ENCODE data around the gene KIF5B.

The KIF5B gene

DNA sequence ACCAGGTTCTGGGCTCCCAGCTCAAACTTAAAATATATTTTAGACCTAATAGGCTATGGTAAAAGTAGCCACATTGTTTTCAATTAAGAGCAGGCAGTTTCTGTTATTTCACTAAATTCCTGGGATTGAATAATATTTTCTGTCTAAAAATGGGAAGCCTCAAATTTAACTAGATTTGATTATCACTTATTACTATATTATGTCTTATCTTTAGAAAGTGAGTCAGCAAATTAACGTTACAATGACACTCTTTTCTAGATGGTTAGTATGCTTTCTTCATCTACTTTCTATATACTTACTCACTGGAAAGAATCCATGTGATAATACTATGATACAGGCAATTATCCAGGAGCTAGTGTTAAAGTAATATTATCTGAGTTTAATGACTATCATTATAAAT, 27.5 kb downstream of the KIF5B start:
- no peak for DNase-seq (ENCODE audit: low read depth in 2 of 2)
- no peak overlapping the region for H3K4me3 ChIP-seq (replicated peaks in 1 of 2; ENCODE audit: low read depth in 2 of 2, low read length in 2 of 2)
- TF ChIP-seq, protein P1, sequence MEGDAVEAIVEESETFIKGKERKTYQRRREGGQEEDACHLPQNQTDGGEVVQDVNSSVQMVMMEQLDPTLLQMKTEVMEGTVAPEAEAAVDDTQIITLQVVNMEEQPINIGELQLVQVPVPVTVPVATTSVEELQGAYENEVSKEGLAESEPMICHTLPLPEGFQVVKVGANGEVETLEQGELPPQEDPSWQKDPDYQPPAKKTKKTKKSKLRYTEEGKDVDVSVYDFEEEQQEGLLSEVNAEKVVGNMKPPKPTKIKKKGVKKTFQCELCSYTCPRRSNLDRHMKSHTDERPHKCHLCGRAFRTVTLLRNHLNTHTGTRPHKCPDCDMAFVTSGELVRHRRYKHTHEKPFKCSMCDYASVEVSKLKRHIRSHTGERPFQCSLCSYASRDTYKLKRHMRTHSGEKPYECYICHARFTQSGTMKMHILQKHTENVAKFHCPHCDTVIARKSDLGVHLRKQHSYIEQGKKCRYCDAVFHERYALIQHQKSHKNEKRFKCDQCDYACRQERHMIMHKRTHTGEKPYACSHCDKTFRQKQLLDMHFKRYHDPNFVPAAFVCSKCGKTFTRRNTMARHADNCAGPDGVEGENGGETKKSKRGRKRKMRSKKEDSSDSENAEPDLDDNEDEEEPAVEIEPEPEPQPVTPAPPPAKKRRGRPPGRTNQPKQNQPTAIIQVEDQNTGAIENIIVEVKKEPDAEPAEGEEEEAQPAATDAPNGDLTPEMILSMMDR (IDR thresholded peaks at IDR 0.05; ENCODE audit: low read depth, low read length) = no peak

- TF ChIP-seq, protein P1 (IDR thresholded peaks at IDR 0.05; ENCODE audit: low read depth, low read length) = no peak
- no peak for DNase-seq (ENCODE audit: low read depth in 2 of 2)
- H3K4me3 ChIP-seq (replicated peaks in 1 of 2; ENCODE audit: low read depth in 2 of 2, low read length in 2 of 2) = no peak overlapping the region
Observed at GRCh38 chr10:32023264-32023663, 33.0 kb downstream of the KIF5B start.

DNA sequence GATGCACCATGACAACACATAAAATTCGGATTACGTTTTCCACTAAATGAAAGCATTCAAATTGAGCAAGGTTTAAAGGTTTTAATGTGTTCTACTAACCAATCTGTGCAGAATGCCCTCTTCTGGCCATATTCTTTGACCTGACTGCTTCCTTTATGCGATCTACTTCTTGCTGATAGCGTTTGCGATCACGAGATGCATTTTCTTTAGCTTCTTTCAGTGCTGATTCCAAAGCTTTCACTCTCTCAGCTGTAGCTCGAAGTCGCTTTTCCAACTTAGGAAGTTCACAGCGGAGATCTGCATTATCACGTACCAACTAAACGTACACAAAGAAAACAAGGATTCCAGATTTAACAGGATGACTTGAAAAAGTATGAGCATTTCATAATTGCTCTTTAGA, 39.2 kb downstream of the KIF5B start:
- TF ChIP-seq, protein P1 (IDR thresholded peaks at IDR 0.05; ENCODE audit: low read depth, low read length) = no peak
- DNase-seq (ENCODE audit: low read depth in 2 of 2) = no peak
- H3K4me3 ChIP-seq (replicated peaks in 1 of 2; ENCODE audit: low read depth in 2 of 2, low read length in 2 of 2) = no peak overlapping the region

GRCh38 chr10:32015386-32015785, 40.8 kb downstream of the KIF5B start:
- no peak overlapping the region for H3K4me3 ChIP-seq (replicated peaks in 1 of 2; ENCODE audit: low read depth in 2 of 2, low read length in 2 of 2)
- DNase-seq (ENCODE audit: low read depth in 2 of 2) = no peak
- TF ChIP-seq, protein P1 (IDR thresholded peaks at IDR 0.05; ENCODE audit: low read depth, low read length) = no peak

DNA sequence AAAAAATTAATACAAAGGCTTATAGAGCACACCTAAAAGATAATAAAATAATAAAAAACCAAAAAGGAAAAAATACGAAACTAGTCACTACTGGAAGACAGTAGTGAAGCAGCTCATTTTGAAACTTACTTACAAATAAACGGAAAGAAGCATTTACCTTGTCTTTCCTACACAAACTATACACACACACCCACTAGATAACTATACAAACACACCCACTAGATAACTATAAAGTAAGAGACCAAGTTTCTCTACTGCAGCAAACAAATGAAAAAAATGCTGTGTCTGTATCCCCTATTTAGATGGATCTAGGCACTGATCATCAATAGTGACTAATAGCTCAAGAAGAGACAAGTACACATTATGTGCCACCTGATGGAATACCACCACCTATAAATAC, 49.2 kb downstream of the KIF5B start:
- H3K4me3 ChIP-seq (replicated peaks in 1 of 2; ENCODE audit: low read depth in 2 of 2, low read length in 2 of 2) = no peak overlapping the region
- no peak for DNase-seq (ENCODE audit: low read depth in 2 of 2)
- TF ChIP-seq, protein P1 (IDR thresholded peaks at IDR 0.05; ENCODE audit: low read depth, low read length) = no peak

- H3K4me3 ChIP-seq (replicated peaks in 1 of 2; ENCODE audit: low read depth in 2 of 2, low read length in 2 of 2) = no peak overlapping the region
- TF ChIP-seq, protein P1 (IDR thresholded peaks at IDR 0.05; ENCODE audit: low read depth, low read length) = peak; percentile 65
- DNase-seq (ENCODE audit: low read depth in 2 of 2) = peak; percentile 58 to 65
Observed at GRCh38 chr10:32005050-32005449, 51.2 kb downstream of the KIF5B start.

GRCh38 chr10:32004161-32004591, 52.0 kb downstream of the KIF5B start:
- no peak overlapping the region for H3K4me3 ChIP-seq (replicated peaks in 1 of 2; ENCODE audit: low read depth in 2 of 2, low read length in 2 of 2)
- DNase-seq (ENCODE audit: low read depth in 2 of 2) = no peak
- TF ChIP-seq, protein P1 (IDR thresholded peaks at IDR 0.05; ENCODE audit: low read depth, low read length) = no peak

Measured in cardiac fibroblast (primary cell).